ENCODE measurements around the gene PICALM. TPM values are rescaled to one million over a fixed set of nuclear protein-coding genes. Genes with fewer than 3 reads are reported as not detected.
A peak's percentile ranks its signal among the peaks of the same experiment; 100 is the strongest.

PICALM gene, protein sequence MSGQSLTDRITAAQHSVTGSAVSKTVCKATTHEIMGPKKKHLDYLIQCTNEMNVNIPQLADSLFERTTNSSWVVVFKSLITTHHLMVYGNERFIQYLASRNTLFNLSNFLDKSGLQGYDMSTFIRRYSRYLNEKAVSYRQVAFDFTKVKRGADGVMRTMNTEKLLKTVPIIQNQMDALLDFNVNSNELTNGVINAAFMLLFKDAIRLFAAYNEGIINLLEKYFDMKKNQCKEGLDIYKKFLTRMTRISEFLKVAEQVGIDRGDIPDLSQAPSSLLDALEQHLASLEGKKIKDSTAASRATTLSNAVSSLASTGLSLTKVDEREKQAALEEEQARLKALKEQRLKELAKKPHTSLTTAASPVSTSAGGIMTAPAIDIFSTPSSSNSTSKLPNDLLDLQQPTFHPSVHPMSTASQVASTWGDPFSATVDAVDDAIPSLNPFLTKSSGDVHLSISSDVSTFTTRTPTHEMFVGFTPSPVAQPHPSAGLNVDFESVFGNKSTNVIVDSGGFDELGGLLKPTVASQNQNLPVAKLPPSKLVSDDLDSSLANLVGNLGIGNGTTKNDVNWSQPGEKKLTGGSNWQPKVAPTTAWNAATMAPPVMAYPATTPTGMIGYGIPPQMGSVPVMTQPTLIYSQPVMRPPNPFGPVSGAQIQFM
- total RNA-seq (2021; fragmentation: NEBNext Ultra II Directional; extraction: Animal tissue kit (Norgen Biotek cat#: 25700)) (63.5 and 69.4 TPM in 2 replicates), polyA plus RNA-seq (2011; rRNA removed) (49.7 and 71.3 TPM in 2 replicates), polyA minus RNA-seq (2011; rRNA and poly(A)+ RNA removed) (170 and 203 TPM in 2 replicates)
- polyA plus RNA-seq (2011; cell fraction: cytosol; rRNA removed): 64.2 TPM
- 52.6 TPM for polyA plus RNA-seq (2011; cell fraction: nucleus; rRNA removed)
- 36.4 to 49.3 TPM (median 46.6 TPM) in 4 replicates for polyA plus RNA-seq (2012, experiment 1 of 2)
- polyA plus RNA-seq (2012, experiment 2 of 2): 5.0 TPM
- 45.6 TPM for polyA plus RNA-seq (2013, experiment 1 of 2)
- polyA plus RNA-seq (2013, experiment 2 of 2): 45.0 TPM
- 87.3 TPM for polyA minus RNA-seq (2011; cell fraction: cytosol; rRNA and poly(A)+ RNA removed)
- polyA minus RNA-seq (2011; cell fraction: nucleus; rRNA and poly(A)+ RNA removed): 168 TPM
- long read RNA-seq, experiment 1, transcript PICALM-219 (20 exons, 3,474 nt): major isoform, 5 of 52 reads
- long read RNA-seq, experiment 1, partial matches to known transcripts: 11 of 52 reads
- long read RNA-seq, experiment 1, other reads (novel, unspliced or antisense): 33 of 52 reads
- long read RNA-seq, experiment 2, partial matches to known transcripts: 0 of 8 reads
- long read RNA-seq, experiment 2, other reads (novel, unspliced or antisense): 6 of 8 reads

DNA sequence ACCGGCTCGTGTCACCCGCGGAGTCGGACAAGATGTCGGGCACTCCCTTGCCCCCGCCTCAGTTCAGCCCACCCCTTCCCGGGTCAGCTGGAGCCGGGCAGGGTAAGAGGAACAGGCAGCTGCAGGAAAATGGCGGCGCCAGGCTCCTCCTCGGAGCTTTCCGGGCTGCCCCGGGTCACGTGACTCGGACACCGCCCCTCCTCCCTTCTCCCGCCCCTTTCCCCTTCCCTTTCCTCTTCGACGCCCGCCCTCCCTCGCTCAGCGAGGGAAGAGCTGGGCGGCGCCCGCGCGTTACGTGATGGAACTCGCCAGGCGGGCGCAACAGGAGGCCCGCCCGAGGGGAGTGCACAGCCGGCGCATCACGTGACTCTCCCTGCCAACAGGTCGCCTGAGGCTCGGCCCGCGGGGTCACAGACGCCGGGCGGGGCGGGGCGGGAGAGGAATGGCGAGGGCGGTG is at the start of gene PICALM:
PICALM (minus strand) TSS at position 134 of the 457 bp plus-strand sequence. CDS start 304 bp downstream, outside the sequence.
- peak within 1 kb of the TSS; percentile 36 for H2BK120ac ChIP-seq (replicated peaks; ENCODE audit: low read depth, low read length)
- H3K4me1 ChIP-seq (replicated peaks in 1 of 4; ENCODE audit: control insufficient read depth in 3 of 4, insufficient read depth in 4 of 4, low read length in 3 of 4): peaks cover 0 to 9% (median 2%) of the 10 kb centered on the region in 4 experiments; a peak in 6 of 7 replicates
- H3K9ac ChIP-seq (replicated peaks in 1 of 4; ENCODE audit: extremely low read depth in 1 of 4, low read depth in 3 of 4, low read length in 3 of 4): peak within 1 kb of the TSS; percentile 68 to 95 (median 84)
- peaks cover 0 to 2% of the 10 kb centered on the region in 2 experiments for H4K20me1 ChIP-seq (replicated peaks in 1 of 2; ENCODE audit: control insufficient read depth in 1 of 2, insufficient read depth in 2 of 2, low read length in 2 of 2)
- DNase-seq (ENCODE audit: low read depth in 1 of 2, low spot score in 2 of 2): peak; percentile 97
- H3K4me3 ChIP-seq (ENCODE audit: extremely low read depth in 1 of 4, insufficient read depth in 2 of 4, low read depth in 3 of 4, low read length in 4 of 4): peak within 1 kb of the TSS; percentile 93 to 97 (median 96)
- H4K5ac ChIP-seq (ENCODE audit: insufficient read length, low read depth, low read length): peak within 1 kb of the TSS; percentile 58
- FAIRE-seq: no peak
- H3K27me3 ChIP-seq (replicated peaks in 1 of 4; ENCODE audit: control insufficient read depth in 3 of 4, extremely low read depth in 1 of 4, insufficient read depth in 3 of 4, low read length in 3 of 4): no peaks in the 10 kb centered on the region
- peak within 1 kb of the TSS; percentile 81; the same call in 1 of the 2 replicates for H2AFZ ChIP-seq (ENCODE audit: low read length)
- H3K56ac ChIP-seq (replicated peaks; ENCODE audit: insufficient read length, low read depth, low read length): peak within 1 kb of the TSS; percentile 84
- H3K23ac ChIP-seq (ENCODE audit: insufficient read length): no peak within 1 kb of the TSS
- H2BK15ac ChIP-seq (ENCODE audit: low read length): 0 out of 2 replicates have a peak within 1 kb of the TSS, but pooled peaks have one; percentile 19
- no peak within 1 kb of the TSS for H2AK5ac ChIP-seq (ENCODE audit: low read depth, low read length)
- WGBS, 2 experiments (ENCODE audit: extremely low coverage in 1 of 2, insufficient coverage in 1 of 2, insufficient read length in 1 of 2, insufficient replicate concordance in 2 of 2, low coverage in 1 of 2, low lambda C conversion rate in 2 of 2, missing lambda C conversion rate in 1 of 2): 0% methylated on average over 17 of the region's 48 CpGs; no CpG with 5 or more reads in 1 of the 2 experiments
- H3K4me2 ChIP-seq (ENCODE audit: insufficient read depth in 1 of 2, low read depth in 2 of 2, low read length in 2 of 2): peak within 1 kb of the TSS; percentile 81 to 84
- H2BK12ac ChIP-seq (ENCODE audit: low read depth, low read length): peak within 1 kb of the TSS; percentile 93; the same call in 1 of the 2 replicates
- peak within 1 kb of the TSS; percentile 81 for H4K91ac ChIP-seq (replicated peaks; ENCODE audit: insufficient read length, low read length)
- ChIA-PET POLR2A (ENCODE audit: partially characterized antibody) (interaction anchor here (0.6 to 1.7 kb wide), 11 partner anchors 9 to 176 kb away, joined by 3 to 7 read pairs (median 3); partner anchors contain the start of gene EED), CTCF (ENCODE audit: partially characterized antibody) (interaction anchor here (0.8 to 2.0 kb wide), 5 partner anchors 25 to 222 kb away, joined by 3 to 6 read pairs (median 4); no protein-coding TSS in a partner anchor)
- H3K9me3 ChIP-seq (ENCODE audit: insufficient read depth in 2 of 2, low read depth in 1 of 2, low read length in 1 of 2): no peaks in the 10 kb centered on the region
- H3K4ac ChIP-seq (replicated peaks; ENCODE audit: insufficient read length, low read depth, low read length): peak within 1 kb of the TSS; percentile 24
- H3K18ac ChIP-seq (ENCODE audit: extremely low read depth, low read length): peak within 1 kb of the TSS; percentile 90
- H3K79me2 ChIP-seq (ENCODE audit: control insufficient read depth in 1 of 2, insufficient read depth in 2 of 2, low read length in 2 of 2): peaks cover 9 to 45% of the 10 kb centered on the region in 2 experiments
- peak within 1 kb of the TSS; percentile 95 for H2BK5ac ChIP-seq (ENCODE audit: low read depth, low read length)
- peaks cover 5% of the 10 kb centered on the region; the same call in 1 of the 2 replicates for H3K23me2 ChIP-seq (ENCODE audit: low read depth, low read length)
- peak within 1 kb of the TSS; percentile 26; the same call in 1 of the 2 replicates for H2BK20ac ChIP-seq (ENCODE audit: low read length)
- H3K79me1 ChIP-seq (ENCODE audit: low read depth, low read length): no peaks in the 10 kb centered on the region
- H3K14ac ChIP-seq (ENCODE audit: insufficient read length): no peak within 1 kb of the TSS
- peak within 1 kb of the TSS; percentile 92 for H3K27ac ChIP-seq (ENCODE audit: low read depth, low read length)
- no peaks in the 10 kb centered on the region for H3K36me3 ChIP-seq (ENCODE audit: control insufficient read depth in 2 of 4, insufficient read depth in 4 of 4, low read length in 3 of 4)
- peak within 1 kb of the TSS; percentile 95 for H4K8ac ChIP-seq (ENCODE audit: extremely low read depth, insufficient read depth, low read length)
- peak in 1 of 2 experiments; percentile 6; a peak in 1 of 3 replicates for TF ChIP-seq EP300 (IDR thresholded peaks at IDR 0.05; ENCODE audit: borderline replicate concordance in 1 of 2, low read depth in 2 of 2, low read length in 2 of 2)
- no peak for TF ChIP-seq RXRA (IDR thresholded peaks at IDR 0.05; ENCODE audit: insufficient read depth, low read depth, low read length)
- no peak for TF ChIP-seq SP4 (IDR thresholded peaks at IDR 0.05; ENCODE audit: low read length)
- no peak for TF ChIP-seq EZH2 (IDR thresholded peaks at IDR 0.05; ENCODE audit: low read depth, low read length, severe bottlenecking)

All from H1 (cell line).